GM23338 (cell line): ENCODE results near the gene CCDC134. TPM values are rescaled to one million over a fixed set of nuclear protein-coding genes. Genes with fewer than 3 reads are reported as not detected.
A peak's percentile ranks its signal among the peaks of the same experiment; 100 is the strongest.

Experiments used
- ATAC-seq: fragments of 200-7000 bp; cut with Tn5 transposase; 3 replicates; pipeline ENCODE4 v1.9.1; 2020
- DNase-seq: peaks from one replicate; pipeline ENCODE4 v3.0.0-alpha.2; 2015; ENCODE audit warnings: low spot score
- H2AFZ ChIP-seq: fragments of 200-600 bp; sonication (generic); 2 replicates; pipeline ENCODE4 v1.8.0; 2016; ENCODE audit warnings: antibody characterized with exemption, mild to moderate bottlenecking, moderate library complexity
- H3F3A ChIP-seq: fragments of 200-600 bp; sonication (generic); replicated peaks from 2 replicates; pipeline ENCODE4 v1.8.0; 2017; ENCODE audit warnings: antibody characterized with exemption, mixed run types, low read depth
- H3K27ac ChIP-seq: fragments of 200-600 bp; sonication (generic); 2 replicates; pipeline ENCODE4 v1.6.1; 2016; ENCODE audit warnings: low read depth
- H3K27me3 ChIP-seq: fragments of 200-600 bp; sonication (generic); 2 replicates; pipeline ENCODE4 v1.8.0; 2016; ENCODE audit warnings: mild to moderate bottlenecking, mixed run types, moderate library complexity; ENCODE audit not compliant: insufficient read depth
- H3K36me3 ChIP-seq: fragments of 200-600 bp; sonication (generic); 2 replicates; pipeline ENCODE4 v1.8.0; 2016; ENCODE audit warnings: mild to moderate bottlenecking; ENCODE audit not compliant: insufficient read depth
- H3K4me1 ChIP-seq: fragments of 200-600 bp; sonication (generic); 2 replicates; pipeline ENCODE4 v1.8.0; 2016; ENCODE audit warnings: mild to moderate bottlenecking, moderate library complexity; ENCODE audit not compliant: insufficient read depth
- H3K4me2 ChIP-seq: fragments of 200-600 bp; sonication (generic); 2 replicates; pipeline ENCODE4 v1.7.1; 2017; ENCODE audit warnings: mixed run types
- H3K4me3 ChIP-seq: fragments of 200-600 bp; sonication (generic); 2 replicates; pipeline ENCODE4 v1.6.1; 2016; ENCODE audit warnings: mixed run types
- H3K79me2 ChIP-seq: fragments of 200-600 bp; sonication (generic); replicated peaks from 2 replicates; pipeline ENCODE4 v1.8.0; 2017; ENCODE audit warnings: mild to moderate bottlenecking; ENCODE audit not compliant: insufficient read depth
- H3K9me2 ChIP-seq: fragments of 200-600 bp; sonication (generic); 2 replicates; pipeline ENCODE4 v1.8.0; 2017; ENCODE audit not compliant: insufficient read depth
- H4K20me1 ChIP-seq: fragments of 200-600 bp; sonication (generic); replicated peaks from 2 replicates; pipeline ENCODE4 v1.8.0; 2017; ENCODE audit warnings: mild to moderate bottlenecking; ENCODE audit not compliant: insufficient read depth
- H3K27ac Mint-ChIP-seq: 2 replicates; pipeline ENCODE4 v1.8.0; 2020; ENCODE audit warnings: inconsistent platforms, mild to moderate bottlenecking, moderate library complexity, mixed read lengths
- H3K27me3 Mint-ChIP-seq: 3 replicates; pipeline ENCODE4 v1.8.0; 2022; ENCODE audit warnings: low read depth, mild to moderate bottlenecking, moderate library complexity, mixed read lengths, inconsistent platforms; ENCODE audit not compliant: insufficient read depth, poor library complexity
- H3K36me3 Mint-ChIP-seq: 3 replicates; pipeline ENCODE4 v1.8.0; 2021; ENCODE audit warnings: low read depth, mild to moderate bottlenecking, inconsistent platforms, moderate library complexity, mixed read lengths
- H3K4me1 Mint-ChIP-seq: 3 replicates; pipeline ENCODE4 v1.8.0; 2020; ENCODE audit warnings: mild to moderate bottlenecking, inconsistent platforms, mixed read lengths
- H3K4me3 Mint-ChIP-seq: 3 replicates; pipeline ENCODE4 v1.8.0; 2021; ENCODE audit warnings: moderate library complexity, mild to moderate bottlenecking, inconsistent platforms, mixed read lengths
- H3K9me3 Mint-ChIP-seq: 3 replicates; pipeline ENCODE4 v1.8.0; 2020; ENCODE audit warnings: moderate library complexity, mild to moderate bottlenecking, inconsistent platforms, mixed read lengths
- CREB1 ChIP-seq: fragments of 250-450 bp; sonication (Bioruptor Pico); IDR thresholded peaks from 2 replicates; pipeline ENCODE4 v1.5.0; 2020; ENCODE audit warnings: low read depth, mild to moderate bottlenecking, moderate library complexity
- EZH2 ChIP-seq: fragments of 200-600 bp; sonication (generic); IDR thresholded peaks from one replicate; pipeline ENCODE4 v1.8.0; 2017; ENCODE audit warnings: antibody characterized with exemption, mild to moderate bottlenecking, low read depth; ENCODE audit not compliant: unreplicated experiment
- EZH2phosphoT487 ChIP-seq: fragments of 200-600 bp; sonication (generic); IDR thresholded peaks from one replicate; pipeline ENCODE4 v1.8.1; 2018; ENCODE audit warnings: antibody characterized with exemption; ENCODE audit not compliant: unreplicated experiment
- JUNB ChIP-seq: IDR thresholded peaks from one replicate; pipeline ENCODE4 v1.6.1; 2016; ENCODE audit warnings: antibody characterized with exemption; ENCODE audit not compliant: unreplicated experiment
- NANOG ChIP-seq: IDR thresholded peaks from 2 replicates; pipeline ENCODE4 v1.6.1; 2016; ENCODE audit warnings: antibody characterized with exemption, borderline replicate concordance
- STAT1 ChIP-seq: IDR thresholded peaks from one replicate; pipeline ENCODE4 v1.6.1; 2016; ENCODE audit warnings: antibody characterized with exemption; ENCODE audit not compliant: unreplicated experiment
- polyA plus RNA-seq: library from polyadenylated mRNA; unstranded; fragments of >200 nt; fragmentation: Nextera tagmentation; extraction: Ambion mirVana; gene quantifications from 2 replicates; pipeline ENCODE4 v1.2.1, GENCODE V29; 2016
- total RNA-seq: library from RNA; depleted of rRNA; stranded (reverse); fragments of >200 nt; shearing (Covaris generic); gene quantifications from 2 replicates; pipeline ENCODE4 v1.2.3, GENCODE V29; 2014
- TF ChIP-seq, protein P1 (sequence below): IDR thresholded peaks from one replicate; pipeline ENCODE4 v1.6.1; 2018; ENCODE audit warnings: antibody characterized with exemption; ENCODE audit not compliant: unreplicated experiment
- TF ChIP-seq, protein P2 (sequence below): IDR thresholded peaks from 2 replicates; pipeline ENCODE4 v1.6.1; 2016; ENCODE audit warnings: antibody characterized with exemption
- TF ChIP-seq, protein P3 (sequence below): fragments of 250-450 bp; sonication (Bioruptor Pico); IDR thresholded peaks from 2 replicates; pipeline ENCODE4 v1.5.0; 2020; ENCODE audit warnings: mild to moderate bottlenecking, moderate library complexity
- TF ChIP-seq, protein P4 (sequence below), 2 experiments: fragments of 200-600 bp in 1 of 2; sonication (generic) in 1 of 2; conservative IDR thresholded peaks; 2 replicates each; pipeline versions ENCODE4 v1.5.1 to v1.6.1; 2016 to 2017; ENCODE audit warnings: antibody characterized with exemption in 2 of 2, low read depth in 2 of 2, mild to moderate bottlenecking in 2 of 2, moderate library complexity in 1 of 2

The CCDC134 gene
- total and polyA plus RNA-seq, 2 experiments from 2014 or later = 2.7 to 24.5 TPM

DNA sequence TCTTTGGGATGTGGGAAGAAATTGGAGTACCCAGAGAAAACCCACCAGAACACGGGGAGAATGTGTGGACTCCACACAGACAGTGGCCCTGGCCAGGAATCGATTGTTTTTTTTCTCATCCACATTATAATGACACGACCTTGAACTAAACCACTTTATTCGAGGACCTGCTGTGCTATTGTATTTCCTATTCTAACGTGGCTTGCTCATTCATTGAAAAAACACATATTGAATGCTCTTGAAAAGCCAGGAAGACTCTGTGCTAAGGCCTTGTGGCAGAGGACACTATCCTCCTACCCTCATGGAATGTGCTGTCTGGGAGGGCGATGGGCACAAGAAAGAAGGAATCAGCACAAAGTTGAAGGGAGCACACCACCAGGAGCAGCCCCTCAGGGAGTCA is 23.3 kb downstream of the CCDC134 start:
- no peak overlapping the region for H3K4me3 ChIP-seq
- no peak overlapping the region for H3K4me3 Mint-ChIP-seq
- H3K27ac Mint-ChIP-seq = no peak overlapping the region
- H3K9me3 Mint-ChIP-seq = no peaks in the 10 kb centered on the region
- H2AFZ ChIP-seq = no peak overlapping the region
- no peaks in the 10 kb centered on the region for H3K9me2 ChIP-seq
- peaks cover 10% of the 10 kb centered on the region; the same call in 1 of the 2 replicates for H4K20me1 ChIP-seq
- no peaks in the 10 kb centered on the region for H3K79me2 ChIP-seq
- no peaks in the 10 kb centered on the region for H3K27me3 ChIP-seq
- no peaks in the 10 kb centered on the region for H3F3A ChIP-seq
- peaks cover 12% of the 10 kb centered on the region for H3K36me3 Mint-ChIP-seq
- H3K4me1 Mint-ChIP-seq = peaks cover 41% of the 10 kb centered on the region
- peaks cover 10% of the 10 kb centered on the region for H3K4me1 ChIP-seq
- no peak for DNase-seq
- peak; percentile 52 for ATAC-seq
- H3K36me3 ChIP-seq = no peaks in the 10 kb centered on the region
- H3K27ac ChIP-seq = no peak overlapping the region
- H3K4me2 ChIP-seq = no peak overlapping the region
- peaks cover 12% of the 10 kb centered on the region for H3K27me3 Mint-ChIP-seq
- TF ChIP-seq STAT1 = no peak

DNA sequence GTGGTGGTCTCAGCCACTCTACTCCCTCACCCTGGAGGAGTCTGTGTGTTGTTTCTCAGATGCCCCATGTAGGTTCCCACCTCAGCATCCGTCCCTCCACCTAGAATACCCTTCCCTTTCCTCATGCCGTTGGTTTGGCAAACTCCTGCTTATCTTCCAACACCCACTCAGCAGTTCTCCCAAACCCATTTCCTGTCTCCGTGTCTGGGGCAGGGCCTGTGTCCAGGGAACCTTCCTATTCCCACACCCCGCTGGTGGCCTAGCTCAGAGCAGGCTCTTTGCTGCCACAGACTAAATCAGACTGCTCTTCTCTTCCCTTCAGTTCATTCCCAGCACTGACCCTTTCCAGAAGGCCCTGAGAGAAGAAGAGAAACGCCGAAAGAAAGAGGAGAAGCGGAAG is 24.9 kb downstream of the CCDC134 start:
- Mint-ChIP-seq H3K36me3 (peaks cover 12% of the 10 kb centered on the region), H3K27ac (no peak overlapping the region), H3K4me3 (no peak overlapping the region; the same call in 2 of the 3 replicates), H3K9me3 (no peaks in the 10 kb centered on the region), H3K4me1 (peaks cover 41% of the 10 kb centered on the region), H3K27me3 (peaks cover 17% of the 10 kb centered on the region)
- H3K27me3 ChIP-seq = no peaks in the 10 kb centered on the region
- no peaks in the 10 kb centered on the region for H3K79me2 ChIP-seq
- H3K36me3 ChIP-seq = no peaks in the 10 kb centered on the region
- no peaks in the 10 kb centered on the region for H3F3A ChIP-seq
- H4K20me1 ChIP-seq = peaks cover 10% of the 10 kb centered on the region; the same call in 1 of the 2 replicates
- no peak overlapping the region for H3K4me3 ChIP-seq
- ATAC-seq = no peak
- no peaks in the 10 kb centered on the region for H3K9me2 ChIP-seq
- no peak overlapping the region for H3K27ac ChIP-seq
- H2AFZ ChIP-seq = no peak overlapping the region
- no peak overlapping the region for H3K4me2 ChIP-seq
- peaks cover 10% of the 10 kb centered on the region for H3K4me1 ChIP-seq
- no peak for DNase-seq
- TF ChIP-seq EZH2phosphoT487 (no peak), EZH2 (no peak), JUNB (no peak), NANOG (no peak), CREB1 (no peak)
- TF ChIP-seq, protein P1, sequence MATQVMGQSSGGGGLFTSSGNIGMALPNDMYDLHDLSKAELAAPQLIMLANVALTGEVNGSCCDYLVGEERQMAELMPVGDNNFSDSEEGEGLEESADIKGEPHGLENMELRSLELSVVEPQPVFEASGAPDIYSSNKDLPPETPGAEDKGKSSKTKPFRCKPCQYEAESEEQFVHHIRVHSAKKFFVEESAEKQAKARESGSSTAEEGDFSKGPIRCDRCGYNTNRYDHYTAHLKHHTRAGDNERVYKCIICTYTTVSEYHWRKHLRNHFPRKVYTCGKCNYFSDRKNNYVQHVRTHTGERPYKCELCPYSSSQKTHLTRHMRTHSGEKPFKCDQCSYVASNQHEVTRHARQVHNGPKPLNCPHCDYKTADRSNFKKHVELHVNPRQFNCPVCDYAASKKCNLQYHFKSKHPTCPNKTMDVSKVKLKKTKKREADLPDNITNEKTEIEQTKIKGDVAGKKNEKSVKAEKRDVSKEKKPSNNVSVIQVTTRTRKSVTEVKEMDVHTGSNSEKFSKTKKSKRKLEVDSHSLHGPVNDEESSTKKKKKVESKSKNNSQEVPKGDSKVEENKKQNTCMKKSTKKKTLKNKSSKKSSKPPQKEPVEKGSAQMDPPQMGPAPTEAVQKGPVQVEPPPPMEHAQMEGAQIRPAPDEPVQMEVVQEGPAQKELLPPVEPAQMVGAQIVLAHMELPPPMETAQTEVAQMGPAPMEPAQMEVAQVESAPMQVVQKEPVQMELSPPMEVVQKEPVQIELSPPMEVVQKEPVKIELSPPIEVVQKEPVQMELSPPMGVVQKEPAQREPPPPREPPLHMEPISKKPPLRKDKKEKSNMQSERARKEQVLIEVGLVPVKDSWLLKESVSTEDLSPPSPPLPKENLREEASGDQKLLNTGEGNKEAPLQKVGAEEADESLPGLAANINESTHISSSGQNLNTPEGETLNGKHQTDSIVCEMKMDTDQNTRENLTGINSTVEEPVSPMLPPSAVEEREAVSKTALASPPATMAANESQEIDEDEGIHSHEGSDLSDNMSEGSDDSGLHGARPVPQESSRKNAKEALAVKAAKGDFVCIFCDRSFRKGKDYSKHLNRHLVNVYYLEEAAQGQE = no peak
- TF ChIP-seq, protein P2, sequence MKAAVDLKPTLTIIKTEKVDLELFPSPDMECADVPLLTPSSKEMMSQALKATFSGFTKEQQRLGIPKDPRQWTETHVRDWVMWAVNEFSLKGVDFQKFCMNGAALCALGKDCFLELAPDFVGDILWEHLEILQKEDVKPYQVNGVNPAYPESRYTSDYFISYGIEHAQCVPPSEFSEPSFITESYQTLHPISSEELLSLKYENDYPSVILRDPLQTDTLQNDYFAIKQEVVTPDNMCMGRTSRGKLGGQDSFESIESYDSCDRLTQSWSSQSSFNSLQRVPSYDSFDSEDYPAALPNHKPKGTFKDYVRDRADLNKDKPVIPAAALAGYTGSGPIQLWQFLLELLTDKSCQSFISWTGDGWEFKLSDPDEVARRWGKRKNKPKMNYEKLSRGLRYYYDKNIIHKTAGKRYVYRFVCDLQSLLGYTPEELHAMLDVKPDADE = no peak
- TF ChIP-seq, protein P3, sequence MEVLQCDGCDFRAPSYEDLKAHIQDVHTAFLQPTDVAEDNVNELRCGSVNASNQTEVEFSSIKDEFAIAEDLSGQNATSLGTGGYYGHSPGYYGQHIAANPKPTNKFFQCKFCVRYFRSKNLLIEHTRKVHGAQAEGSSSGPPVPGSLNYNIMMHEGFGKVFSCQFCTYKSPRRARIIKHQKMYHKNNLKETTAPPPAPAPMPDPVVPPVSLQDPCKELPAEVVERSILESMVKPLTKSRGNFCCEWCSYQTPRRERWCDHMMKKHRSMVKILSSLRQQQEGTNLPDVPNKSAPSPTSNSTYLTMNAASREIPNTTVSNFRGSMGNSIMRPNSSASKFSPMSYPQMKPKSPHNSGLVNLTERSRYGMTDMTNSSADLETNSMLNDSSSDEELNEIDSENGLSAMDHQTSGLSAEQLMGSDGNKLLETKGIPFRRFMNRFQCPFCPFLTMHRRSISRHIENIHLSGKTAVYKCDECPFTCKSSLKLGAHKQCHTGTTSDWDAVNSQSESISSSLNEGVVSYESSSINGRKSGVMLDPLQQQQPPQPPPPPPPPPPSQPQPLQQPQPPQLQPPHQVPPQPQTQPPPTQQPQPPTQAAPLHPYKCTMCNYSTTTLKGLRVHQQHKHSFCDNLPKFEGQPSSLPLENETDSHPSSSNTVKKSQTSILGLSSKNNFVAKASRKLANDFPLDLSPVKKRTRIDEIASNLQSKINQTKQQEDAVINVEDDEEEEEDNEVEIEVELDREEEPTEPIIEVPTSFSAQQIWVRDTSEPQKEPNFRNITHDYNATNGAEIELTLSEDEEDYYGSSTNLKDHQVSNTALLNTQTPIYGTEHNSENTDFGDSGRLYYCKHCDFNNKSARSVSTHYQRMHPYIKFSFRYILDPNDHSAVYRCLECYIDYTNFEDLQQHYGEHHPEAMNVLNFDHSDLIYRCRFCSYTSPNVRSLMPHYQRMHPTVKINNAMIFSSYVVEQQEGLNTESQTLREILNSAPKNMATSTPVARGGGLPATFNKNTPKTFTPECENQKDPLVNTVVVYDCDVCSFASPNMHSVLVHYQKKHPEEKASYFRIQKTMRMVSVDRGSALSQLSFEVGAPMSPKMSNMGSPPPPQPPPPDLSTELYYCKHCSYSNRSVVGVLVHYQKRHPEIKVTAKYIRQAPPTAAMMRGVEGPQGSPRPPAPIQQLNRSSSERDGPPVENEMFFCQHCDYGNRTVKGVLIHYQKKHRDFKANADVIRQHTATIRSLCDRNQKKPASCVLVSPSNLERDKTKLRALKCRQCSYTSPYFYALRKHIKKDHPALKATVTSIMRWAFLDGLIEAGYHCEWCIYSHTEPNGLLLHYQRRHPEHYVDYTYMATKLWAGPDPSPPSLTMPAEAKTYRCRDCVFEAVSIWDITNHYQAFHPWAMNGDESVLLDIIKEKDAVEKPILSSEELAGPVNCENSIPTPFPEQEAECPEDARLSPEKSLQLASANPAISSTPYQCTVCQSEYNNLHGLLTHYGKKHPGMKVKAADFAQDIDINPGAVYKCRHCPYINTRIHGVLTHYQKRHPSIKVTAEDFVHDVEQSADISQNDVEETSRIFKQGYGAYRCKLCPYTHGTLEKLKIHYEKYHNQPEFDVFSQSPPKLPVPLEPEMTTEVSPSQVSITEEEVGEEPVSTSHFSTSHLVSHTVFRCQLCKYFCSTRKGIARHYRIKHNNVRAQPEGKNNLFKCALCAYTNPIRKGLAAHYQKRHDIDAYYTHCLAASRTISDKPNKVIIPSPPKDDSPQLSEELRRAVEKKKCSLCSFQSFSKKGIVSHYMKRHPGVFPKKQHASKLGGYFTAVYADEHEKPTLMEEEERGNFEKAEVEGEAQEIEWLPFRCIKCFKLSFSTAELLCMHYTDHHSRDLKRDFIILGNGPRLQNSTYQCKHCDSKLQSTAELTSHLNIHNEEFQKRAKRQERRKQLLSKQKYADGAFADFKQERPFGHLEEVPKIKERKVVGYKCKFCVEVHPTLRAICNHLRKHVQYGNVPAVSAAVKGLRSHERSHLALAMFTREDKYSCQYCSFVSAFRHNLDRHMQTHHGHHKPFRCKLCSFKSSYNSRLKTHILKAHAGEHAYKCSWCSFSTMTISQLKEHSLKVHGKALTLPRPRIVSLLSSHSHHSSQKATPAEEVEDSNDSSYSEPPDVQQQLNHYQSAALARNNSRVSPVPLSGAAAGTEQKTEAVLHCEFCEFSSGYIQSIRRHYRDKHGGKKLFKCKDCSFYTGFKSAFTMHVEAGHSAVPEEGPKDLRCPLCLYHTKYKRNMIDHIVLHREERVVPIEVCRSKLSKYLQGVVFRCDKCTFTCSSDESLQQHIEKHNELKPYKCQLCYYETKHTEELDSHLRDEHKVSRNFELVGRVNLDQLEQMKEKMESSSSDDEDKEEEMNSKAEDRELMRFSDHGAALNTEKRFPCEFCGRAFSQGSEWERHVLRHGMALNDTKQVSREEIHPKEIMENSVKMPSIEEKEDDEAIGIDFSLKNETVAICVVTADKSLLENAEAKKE (CRISPR knock-in tag) = no peak
- TF ChIP-seq, protein P4, sequence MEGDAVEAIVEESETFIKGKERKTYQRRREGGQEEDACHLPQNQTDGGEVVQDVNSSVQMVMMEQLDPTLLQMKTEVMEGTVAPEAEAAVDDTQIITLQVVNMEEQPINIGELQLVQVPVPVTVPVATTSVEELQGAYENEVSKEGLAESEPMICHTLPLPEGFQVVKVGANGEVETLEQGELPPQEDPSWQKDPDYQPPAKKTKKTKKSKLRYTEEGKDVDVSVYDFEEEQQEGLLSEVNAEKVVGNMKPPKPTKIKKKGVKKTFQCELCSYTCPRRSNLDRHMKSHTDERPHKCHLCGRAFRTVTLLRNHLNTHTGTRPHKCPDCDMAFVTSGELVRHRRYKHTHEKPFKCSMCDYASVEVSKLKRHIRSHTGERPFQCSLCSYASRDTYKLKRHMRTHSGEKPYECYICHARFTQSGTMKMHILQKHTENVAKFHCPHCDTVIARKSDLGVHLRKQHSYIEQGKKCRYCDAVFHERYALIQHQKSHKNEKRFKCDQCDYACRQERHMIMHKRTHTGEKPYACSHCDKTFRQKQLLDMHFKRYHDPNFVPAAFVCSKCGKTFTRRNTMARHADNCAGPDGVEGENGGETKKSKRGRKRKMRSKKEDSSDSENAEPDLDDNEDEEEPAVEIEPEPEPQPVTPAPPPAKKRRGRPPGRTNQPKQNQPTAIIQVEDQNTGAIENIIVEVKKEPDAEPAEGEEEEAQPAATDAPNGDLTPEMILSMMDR (conservative IDR thresholded peaks at IDR 0.05; ENCODE audit: low read depth in 2 of 2) = no peak
